ENCODE measurements around the gene PAM.

DNA sequence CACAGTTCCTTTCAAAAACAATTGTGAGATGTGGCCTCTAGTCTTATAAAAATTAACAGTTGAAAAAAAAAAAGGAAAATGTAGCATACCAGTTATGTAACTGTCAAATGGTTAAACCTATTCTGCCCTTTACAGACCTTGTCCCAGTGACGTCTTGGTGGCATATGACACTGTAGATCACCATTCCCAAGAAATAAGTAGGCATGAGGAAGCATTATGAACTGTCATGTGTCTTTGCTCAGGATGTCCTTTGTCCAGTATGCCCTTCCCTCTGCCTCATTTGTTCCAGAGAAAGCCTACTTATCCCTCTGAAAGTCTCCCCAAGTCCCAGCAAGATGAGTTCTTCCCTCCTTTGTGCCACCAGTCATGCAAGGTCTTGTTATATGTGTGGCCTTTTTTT is 63.2 kb downstream of the PAM start:
- TF ChIP-seq, protein P1, sequence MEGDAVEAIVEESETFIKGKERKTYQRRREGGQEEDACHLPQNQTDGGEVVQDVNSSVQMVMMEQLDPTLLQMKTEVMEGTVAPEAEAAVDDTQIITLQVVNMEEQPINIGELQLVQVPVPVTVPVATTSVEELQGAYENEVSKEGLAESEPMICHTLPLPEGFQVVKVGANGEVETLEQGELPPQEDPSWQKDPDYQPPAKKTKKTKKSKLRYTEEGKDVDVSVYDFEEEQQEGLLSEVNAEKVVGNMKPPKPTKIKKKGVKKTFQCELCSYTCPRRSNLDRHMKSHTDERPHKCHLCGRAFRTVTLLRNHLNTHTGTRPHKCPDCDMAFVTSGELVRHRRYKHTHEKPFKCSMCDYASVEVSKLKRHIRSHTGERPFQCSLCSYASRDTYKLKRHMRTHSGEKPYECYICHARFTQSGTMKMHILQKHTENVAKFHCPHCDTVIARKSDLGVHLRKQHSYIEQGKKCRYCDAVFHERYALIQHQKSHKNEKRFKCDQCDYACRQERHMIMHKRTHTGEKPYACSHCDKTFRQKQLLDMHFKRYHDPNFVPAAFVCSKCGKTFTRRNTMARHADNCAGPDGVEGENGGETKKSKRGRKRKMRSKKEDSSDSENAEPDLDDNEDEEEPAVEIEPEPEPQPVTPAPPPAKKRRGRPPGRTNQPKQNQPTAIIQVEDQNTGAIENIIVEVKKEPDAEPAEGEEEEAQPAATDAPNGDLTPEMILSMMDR (IDR thresholded peaks at IDR 0.05; ENCODE audit: extremely low read depth in 1 of 2, insufficient read depth in 1 of 2, low read depth in 1 of 2, low read length in 2 of 2): no peak
- no peak for TF ChIP-seq EZH2 (IDR thresholded peaks at IDR 0.05; ENCODE audit: borderline replicate concordance, low read depth, low read length, severe bottlenecking)
